CD4-positive, CD25-positive, alpha-beta regulatory T cell (primary cell): Measurements from ENCODE around the gene CXCR2. TPM values are rescaled to one million over a fixed set of nuclear protein-coding genes. Genes with fewer than 3 reads are reported as not detected.

Source experiments
- ATAC-seq, 2 donors: fragments of 150-1000 bp; cut with Tn5 transposase; one replicate each; pipeline ENCODE4 v1.10.0; 2021; ENCODE audit warnings: low read depth in 2 of 2, moderate number of reproducible peaks in 2 of 2, moderate library complexity in 1 of 2
- DNase-seq, 3 donors: peaks; one replicate each; pipeline versions ENCODE4 v3.0.0 to v3.0.0-alpha.2; 2012 to 2022; ENCODE audit warnings: mixed read lengths in 1 of 3
- H3K27ac ChIP-seq: one replicate; pipeline ENCODE4 v1.7.0; 2013; ENCODE audit warnings: mild to moderate bottlenecking, low read length; ENCODE audit not compliant: insufficient read depth, poor library complexity, severe bottlenecking
- H3K27me3 ChIP-seq: one replicate; pipeline ENCODE4 v1.7.0; 2013; ENCODE audit warnings: low read length; ENCODE audit not compliant: control insufficient read depth, insufficient read depth
- H3K36me3 ChIP-seq: one replicate; pipeline ENCODE4 v1.7.0; 2013; ENCODE audit warnings: mild to moderate bottlenecking, low read length, moderate library complexity; ENCODE audit not compliant: control insufficient read depth, insufficient read depth
- H3K4me1 ChIP-seq: 2 replicates; pipeline ENCODE4 v1.7.0; 2013; ENCODE audit warnings: mild to moderate bottlenecking, low read length; ENCODE audit not compliant: insufficient read depth, control insufficient read depth, poor library complexity, severe bottlenecking
- H3K4me3 ChIP-seq: one replicate; pipeline ENCODE4 v1.7.0; 2013; ENCODE audit warnings: low read depth, mild to moderate bottlenecking, low read length, moderate library complexity
- H3K9me3 ChIP-seq, 2 experiments: 1 replicate in 1 of 2; 2 replicates in 1 of 2; pipeline ENCODE4 v1.7.0; 2013; ENCODE audit warnings: low read length in 2 of 2, mild to moderate bottlenecking in 1 of 2, moderate library complexity in 1 of 2; ENCODE audit not compliant: control insufficient read depth in 2 of 2
- H3K27ac Mint-ChIP-seq, 3 donors: one replicate each; pipeline ENCODE4 v1.8.0; 2020 to 2022; ENCODE audit warnings: mild to moderate bottlenecking in 3 of 3, mixed read lengths in 3 of 3, moderate library complexity in 2 of 3
- H3K27me3 Mint-ChIP-seq: one replicate; pipeline ENCODE4 v1.8.0; 2022; ENCODE audit warnings: mild to moderate bottlenecking, mixed read lengths
- H3K36me3 Mint-ChIP-seq: one replicate; pipeline ENCODE4 v1.8.0; 2020; ENCODE audit warnings: mixed read lengths
- H3K4me1 Mint-ChIP-seq, 4 donors: one replicate each; pipeline ENCODE4 v1.8.0; 2020 to 2022; ENCODE audit warnings: mixed read lengths in 4 of 4, mild to moderate bottlenecking in 1 of 4
- H3K4me3 Mint-ChIP-seq, 4 donors: one replicate each; pipeline ENCODE4 v1.8.0; 2020 to 2022; ENCODE audit warnings: mild to moderate bottlenecking in 4 of 4, mixed read lengths in 4 of 4, moderate library complexity in 3 of 4
- H3K9me3 Mint-ChIP-seq, 7 donors: one replicate each; pipeline ENCODE4 v1.8.0; 2020 to 2022; ENCODE audit warnings: mixed read lengths in 7 of 7, mild to moderate bottlenecking in 3 of 7, moderate library complexity in 2 of 7
- polyA plus RNA-seq, 4 donors: library from polyadenylated mRNA; unstranded; fragments of 300-500 nt; fragmentation: Illumina TruSeq; gene quantifications; one replicate each; pipeline ENCODE4 v1.2.3, GENCODE V29; 2021
- total RNA-seq: library from RNA; stranded (reverse); gene quantifications from one replicate; pipeline ENCODE4 v1.2.3, GENCODE V29; 2022

CXCR2 gene
- total and polyA plus RNA-seq, 5 donors from 2014 or later = not detected

- no peak overlapping the region for H3K27ac Mint-ChIP-seq
- peaks cover 30% of the 10 kb centered on the region for H3K27me3 Mint-ChIP-seq
Measured at GRCh38 chr2:218130822-218131221, 5.0 kb downstream of the CXCR2 start.

GRCh38 chr2:218137514-218137913, 11.7 kb downstream of the CXCR2 start:
- no peak overlapping the region for H3K27ac ChIP-seq
- peaks cover 12% of the 10 kb centered on the region for H3K27me3 ChIP-seq
- H3K4me3 ChIP-seq = no peak overlapping the region
- Mint-ChIP-seq H3K27me3 (peaks cover 18% of the 10 kb centered on the region), H3K4me3 (no peak overlapping the region), H3K9me3 (peaks cover 0 to 5% (median 0%) of the 10 kb centered on the region in 7 donors), H3K36me3 (no peaks in the 10 kb centered on the region), H3K27ac (no peak overlapping the region), H3K4me1 (peaks cover 0 to 3% (median 0%) of the 10 kb centered on the region in 4 donors)
- no peaks in the 10 kb centered on the region for H3K9me3 ChIP-seq
- no peak for ATAC-seq
- H3K36me3 ChIP-seq = no peaks in the 10 kb centered on the region
- H3K4me1 ChIP-seq = no peaks in the 10 kb centered on the region
- DNase-seq = no peak

More at GRCh38 chr2:218130822-218131221, 5.0 kb downstream of the CXCR2 start:
- H3K27ac ChIP-seq = no peak overlapping the region
- ATAC-seq (no peak), DNase-seq (no peak)
- Mint-ChIP-seq H3K4me3 (no peak overlapping the region), H3K36me3 (no peaks in the 10 kb centered on the region), H3K9me3 (peaks cover 0 to 4% (median 0%) of the 10 kb centered on the region in 7 donors), H3K4me1 (peaks cover 0 to 1% (median 0%) of the 10 kb centered on the region in 4 donors)
- H3K4me3 ChIP-seq = no peak overlapping the region
- peaks cover 3% of the 10 kb centered on the region for H3K27me3 ChIP-seq
- H3K4me1 ChIP-seq = no peaks in the 10 kb centered on the region
- H3K36me3 ChIP-seq = no peaks in the 10 kb centered on the region
- no peaks in the 10 kb centered on the region for H3K9me3 ChIP-seq

- no peaks in the 10 kb centered on the region for H3K9me3 ChIP-seq
- Mint-ChIP-seq H3K4me1 (peaks cover 0 to 3% (median 0%) of the 10 kb centered on the region in 4 donors), H3K27ac (no peak overlapping the region), H3K9me3 (peaks cover 0 to 5% (median 0%) of the 10 kb centered on the region in 7 donors), H3K27me3 (peaks cover 13% of the 10 kb centered on the region), H3K36me3 (no peaks in the 10 kb centered on the region), H3K4me3 (no peak overlapping the region)
- ATAC-seq = no peak
- no peaks in the 10 kb centered on the region for H3K36me3 ChIP-seq
- peaks cover 12% of the 10 kb centered on the region for H3K27me3 ChIP-seq
- no peak for DNase-seq
- H3K4me1 ChIP-seq = no peaks in the 10 kb centered on the region
- H3K27ac ChIP-seq = no peak overlapping the region
- no peak overlapping the region for H3K4me3 ChIP-seq
Measured at GRCh38 chr2:218138047-218138446, 12.2 kb downstream of the CXCR2 start.

- H3K4me3 Mint-ChIP-seq = no peak overlapping the region
- peaks cover 36% of the 10 kb centered on the region for H3K27me3 Mint-ChIP-seq
- ATAC-seq (no peak), DNase-seq (no peak)
- H3K4me1 ChIP-seq = no peaks in the 10 kb centered on the region
- H3K9me3 Mint-ChIP-seq = peaks cover 0 to 1% (median 0%) of the 10 kb centered on the region in 7 donors
- H3K9me3 ChIP-seq = no peaks in the 10 kb centered on the region
- no peak overlapping the region for H3K4me3 ChIP-seq
- no peaks in the 10 kb centered on the region for H3K36me3 Mint-ChIP-seq
- H3K27ac Mint-ChIP-seq = no peak overlapping the region
- H3K27me3 ChIP-seq = peaks cover 2% of the 10 kb centered on the region
- no peaks in the 10 kb centered on the region for H3K4me1 Mint-ChIP-seq
- no peak overlapping the region for H3K27ac ChIP-seq
- no peaks in the 10 kb centered on the region for H3K36me3 ChIP-seq
Measured at GRCh38 chr2:218145124-218145523, 19.3 kb downstream of the CXCR2 start.

- peaks cover 2% of the 10 kb centered on the region for H3K27me3 ChIP-seq
- ATAC-seq (no peak), DNase-seq (no peak)
- Mint-ChIP-seq H3K36me3 (no peaks in the 10 kb centered on the region), H3K27me3 (peaks cover 36% of the 10 kb centered on the region), H3K4me3 (no peak overlapping the region), H3K4me1 (no peaks in the 10 kb centered on the region), H3K9me3 (peaks cover 0 to 1% (median 0%) of the 10 kb centered on the region in 7 donors), H3K27ac (no peak overlapping the region)
- H3K4me1 ChIP-seq = no peaks in the 10 kb centered on the region
- no peaks in the 10 kb centered on the region for H3K9me3 ChIP-seq
- no peak overlapping the region for H3K27ac ChIP-seq
- H3K4me3 ChIP-seq = no peak overlapping the region
- H3K36me3 ChIP-seq = no peaks in the 10 kb centered on the region
Measured at GRCh38 chr2:218146056-218146455, 20.2 kb downstream of the CXCR2 start.

- H3K9me3 Mint-ChIP-seq = peaks cover 0 to 1% (median 0%) of the 10 kb centered on the region in 7 donors
- peaks cover 42% of the 10 kb centered on the region for H3K27me3 Mint-ChIP-seq
Measured at GRCh38 chr2:218149098-218149497, 23.3 kb downstream of the CXCR2 start.

GRCh38 chr2:218149848-218150440, 24.1 kb downstream of the CXCR2 start:
- DNase-seq = no peak
- Histone ChIP-seq H3K4me1 (no peaks in the 10 kb centered on the region), H3K27ac (no peak overlapping the region), H3K4me3 (no peak overlapping the region), H3K9me3 (no peaks in the 10 kb centered on the region), H3K36me3 (no peaks in the 10 kb centered on the region), H3K27me3 (peaks cover 5% of the 10 kb centered on the region)
- no peak for ATAC-seq
- H3K36me3 Mint-ChIP-seq = no peaks in the 10 kb centered on the region
- H3K9me3 Mint-ChIP-seq = peaks cover 0 to 1% (median 0%) of the 10 kb centered on the region in 7 donors
- H3K27ac Mint-ChIP-seq = no peak overlapping the region
- H3K27me3 Mint-ChIP-seq = peaks cover 42% of the 10 kb centered on the region
- H3K4me3 Mint-ChIP-seq = no peak overlapping the region
- no peaks in the 10 kb centered on the region for H3K4me1 Mint-ChIP-seq

More at GRCh38 chr2:218149098-218149497, 23.3 kb downstream of the CXCR2 start:
- Histone ChIP-seq H3K4me1 (no peaks in the 10 kb centered on the region), H3K27me3 (peaks cover 4% of the 10 kb centered on the region), H3K4me3 (no peak overlapping the region), H3K9me3 (no peaks in the 10 kb centered on the region), H3K36me3 (no peaks in the 10 kb centered on the region), H3K27ac (no peak overlapping the region)
- H3K4me3 Mint-ChIP-seq = no peak overlapping the region
- H3K36me3 Mint-ChIP-seq = no peaks in the 10 kb centered on the region
- DNase-seq (no peak), ATAC-seq (no peak)
- H3K4me1 Mint-ChIP-seq = no peaks in the 10 kb centered on the region
- no peak overlapping the region for H3K27ac Mint-ChIP-seq

GRCh38 chr2:218152172-218152571, 26.3 kb downstream of the CXCR2 start:
- Mint-ChIP-seq H3K4me3 (no peak overlapping the region), H3K27ac (no peak overlapping the region), H3K27me3 (peaks cover 45% of the 10 kb centered on the region), H3K36me3 (no peaks in the 10 kb centered on the region), H3K4me1 (no peaks in the 10 kb centered on the region), H3K9me3 (peaks cover 0 to 1% (median 0%) of the 10 kb centered on the region in 7 donors)
- H3K36me3 ChIP-seq = no peaks in the 10 kb centered on the region
- H3K27me3 ChIP-seq = peaks cover 5% of the 10 kb centered on the region
- DNase-seq (no peak), ATAC-seq (no peak)
- H3K4me3 ChIP-seq = no peak overlapping the region
- no peak overlapping the region for H3K27ac ChIP-seq
- no peaks in the 10 kb centered on the region for H3K9me3 ChIP-seq
- no peaks in the 10 kb centered on the region for H3K4me1 ChIP-seq
